ENCODE data around the gene TEAD1. TPM values are rescaled to one million over a fixed set of nuclear protein-coding genes. Genes with fewer than 3 reads are reported as not detected.

The TEAD1 gene
- total RNA-seq, 1 donor from 2014 or later, result 88.1 TPM

DNA sequence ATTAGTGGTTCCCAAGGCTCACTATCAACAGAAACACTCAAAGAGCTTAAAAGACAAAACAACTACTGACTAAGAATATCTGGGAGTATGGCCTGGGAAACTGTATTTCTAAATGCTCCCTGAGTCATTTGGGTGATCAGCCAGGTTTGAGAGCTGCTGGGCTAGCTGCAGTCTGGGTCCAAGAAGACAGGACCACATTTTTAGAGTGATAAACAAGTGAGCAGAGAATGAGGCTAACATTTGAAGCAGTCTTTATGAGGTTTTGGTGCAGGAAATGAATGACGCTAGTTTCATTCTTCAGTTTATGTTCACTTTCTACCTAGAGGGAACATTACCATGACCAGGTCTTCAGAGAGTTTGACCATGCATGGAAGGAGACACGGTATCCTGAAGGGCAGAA is 97.7 kb downstream of the TEAD1 start:
- Histone ChIP-seq H3K36me3 (ENCODE audit: control insufficient read depth, insufficient read depth, low read length) (peaks cover under 1% of the 10 kb centered on the region), H3K27me3 (ENCODE audit: control insufficient read depth, insufficient read depth, low read length) (no peaks in the 10 kb centered on the region), H3K4me3 (ENCODE audit: low read depth, low read length) (no peak overlapping the region)
- TF ChIP-seq, protein P1, sequence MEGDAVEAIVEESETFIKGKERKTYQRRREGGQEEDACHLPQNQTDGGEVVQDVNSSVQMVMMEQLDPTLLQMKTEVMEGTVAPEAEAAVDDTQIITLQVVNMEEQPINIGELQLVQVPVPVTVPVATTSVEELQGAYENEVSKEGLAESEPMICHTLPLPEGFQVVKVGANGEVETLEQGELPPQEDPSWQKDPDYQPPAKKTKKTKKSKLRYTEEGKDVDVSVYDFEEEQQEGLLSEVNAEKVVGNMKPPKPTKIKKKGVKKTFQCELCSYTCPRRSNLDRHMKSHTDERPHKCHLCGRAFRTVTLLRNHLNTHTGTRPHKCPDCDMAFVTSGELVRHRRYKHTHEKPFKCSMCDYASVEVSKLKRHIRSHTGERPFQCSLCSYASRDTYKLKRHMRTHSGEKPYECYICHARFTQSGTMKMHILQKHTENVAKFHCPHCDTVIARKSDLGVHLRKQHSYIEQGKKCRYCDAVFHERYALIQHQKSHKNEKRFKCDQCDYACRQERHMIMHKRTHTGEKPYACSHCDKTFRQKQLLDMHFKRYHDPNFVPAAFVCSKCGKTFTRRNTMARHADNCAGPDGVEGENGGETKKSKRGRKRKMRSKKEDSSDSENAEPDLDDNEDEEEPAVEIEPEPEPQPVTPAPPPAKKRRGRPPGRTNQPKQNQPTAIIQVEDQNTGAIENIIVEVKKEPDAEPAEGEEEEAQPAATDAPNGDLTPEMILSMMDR (IDR thresholded peaks at IDR 0.05; ENCODE audit: insufficient read depth, low read length, poor library complexity, severe bottlenecking), result no peak
- no peak for DNase-seq (ENCODE audit: low read depth)

DNA sequence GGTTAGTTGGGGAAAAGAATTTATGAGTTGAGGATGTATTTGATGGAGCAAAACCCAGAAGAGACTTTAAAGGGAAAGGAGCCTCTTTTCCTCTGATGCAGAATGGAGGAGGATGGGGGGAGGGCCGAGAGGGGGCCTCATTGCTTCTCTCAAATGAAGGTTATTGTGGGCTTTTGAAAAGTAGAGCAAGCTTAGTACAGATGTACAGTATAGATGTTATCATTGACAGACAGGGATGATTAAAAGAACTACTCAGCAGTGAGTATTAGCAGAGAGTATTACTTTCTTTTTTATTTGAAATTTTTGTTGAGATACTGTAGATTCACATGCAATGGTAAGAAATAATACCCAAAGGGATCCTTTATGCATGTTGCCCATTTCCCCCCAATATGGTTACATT is 98.1 kb downstream of the TEAD1 start:
- Histone ChIP-seq H3K36me3 (ENCODE audit: control insufficient read depth, insufficient read depth, low read length) (no peaks in the 10 kb centered on the region), H3K27me3 (ENCODE audit: control insufficient read depth, insufficient read depth, low read length) (no peaks in the 10 kb centered on the region), H3K4me3 (ENCODE audit: low read depth, low read length) (no peak overlapping the region)
- DNase-seq (ENCODE audit: low read depth), result no peak
- TF ChIP-seq, protein P1 (IDR thresholded peaks at IDR 0.05; ENCODE audit: insufficient read depth, low read length, poor library complexity, severe bottlenecking), result no peak

DNA sequence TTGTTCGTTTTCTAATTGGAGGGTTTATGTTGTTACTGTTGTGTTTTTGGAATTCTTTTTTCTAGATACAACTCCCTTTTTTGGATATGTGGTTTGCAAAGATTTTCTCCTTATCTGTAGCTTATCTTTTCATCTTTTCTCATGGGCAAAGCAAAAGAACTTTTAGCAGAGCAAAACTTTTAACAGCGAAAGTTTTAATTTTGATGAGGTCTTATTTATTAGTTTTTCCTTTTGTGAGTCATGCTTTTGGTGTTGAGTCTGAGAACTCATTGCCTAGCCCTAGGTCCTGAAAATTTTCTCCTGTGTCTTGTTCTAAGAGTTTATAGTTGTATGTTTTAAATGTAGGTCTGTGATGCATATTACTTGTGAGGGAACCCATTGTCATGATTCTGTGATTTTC is 99.4 kb downstream of the TEAD1 start:
- Histone ChIP-seq H3K27me3 (ENCODE audit: control insufficient read depth, insufficient read depth, low read length) (no peaks in the 10 kb centered on the region), H3K4me3 (ENCODE audit: low read depth, low read length) (no peak overlapping the region), H3K36me3 (ENCODE audit: control insufficient read depth, insufficient read depth, low read length) (no peaks in the 10 kb centered on the region)
- TF ChIP-seq, protein P1 (IDR thresholded peaks at IDR 0.05; ENCODE audit: insufficient read depth, low read length, poor library complexity, severe bottlenecking), result no peak
- DNase-seq (ENCODE audit: low read depth), result no peak

DNA sequence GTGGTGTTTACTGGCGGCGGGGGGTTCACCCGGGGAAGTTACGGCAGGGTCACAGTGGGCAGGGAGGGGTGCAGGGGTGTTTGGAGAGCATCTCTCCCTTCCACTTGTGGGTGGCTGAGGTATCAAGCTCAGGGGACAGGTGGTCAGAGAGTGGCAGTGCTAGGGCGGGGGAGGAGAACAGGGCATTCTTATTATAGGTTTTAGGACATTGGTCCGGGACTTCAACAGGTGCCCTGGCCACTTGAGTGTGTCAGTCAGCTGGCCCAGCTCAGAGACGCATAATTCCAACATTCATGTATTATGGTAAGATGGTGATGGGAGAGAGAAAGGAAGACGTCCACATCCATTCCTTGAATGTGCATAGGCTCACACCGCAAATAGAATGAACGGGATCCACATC is 101.7 kb downstream of the TEAD1 start:
- TF ChIP-seq, protein P1 (IDR thresholded peaks at IDR 0.05; ENCODE audit: insufficient read depth, low read length, poor library complexity, severe bottlenecking), result no peak
- no peak for DNase-seq (ENCODE audit: low read depth)
- Histone ChIP-seq H3K36me3 (ENCODE audit: control insufficient read depth, insufficient read depth, low read length) (no peaks in the 10 kb centered on the region), H3K27me3 (ENCODE audit: control insufficient read depth, insufficient read depth, low read length) (no peaks in the 10 kb centered on the region), H3K4me3 (ENCODE audit: low read depth, low read length) (no peak overlapping the region)

DNA sequence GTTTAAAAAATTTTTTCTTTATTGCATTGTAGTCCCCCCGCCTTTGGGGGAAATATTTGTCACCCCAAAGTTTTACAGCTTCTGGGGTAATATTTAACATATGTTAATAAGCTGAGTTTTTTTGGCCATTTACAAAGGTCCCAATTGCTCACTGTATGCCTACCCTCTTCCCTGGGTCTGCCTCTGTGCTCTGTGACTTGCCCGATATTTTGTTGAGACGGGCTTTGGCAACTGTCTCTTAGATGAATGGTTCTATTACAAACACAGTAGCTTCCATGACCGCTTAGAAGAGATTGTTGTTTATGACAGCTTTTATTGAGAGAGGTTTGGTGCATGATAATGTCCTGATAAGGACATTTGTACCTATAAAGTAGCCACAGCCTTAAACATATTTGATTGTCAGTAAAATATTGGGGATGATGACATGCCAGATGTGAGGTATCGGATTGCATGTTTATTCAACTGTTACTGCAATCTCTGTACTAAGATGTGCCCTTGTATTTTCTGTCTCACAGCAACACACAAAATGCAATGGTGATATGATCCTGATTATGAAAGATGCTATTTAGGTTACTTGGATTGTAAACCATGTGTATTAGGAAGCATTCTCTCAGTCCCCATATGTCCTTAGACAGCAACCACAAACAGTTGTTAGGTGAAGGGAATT is 103.1 kb downstream of the TEAD1 start:
- TF ChIP-seq, protein P1 (IDR thresholded peaks at IDR 0.05; ENCODE audit: insufficient read depth, low read length, poor library complexity, severe bottlenecking), result no peak
- no peak for DNase-seq (ENCODE audit: low read depth)
- Histone ChIP-seq H3K27me3 (ENCODE audit: control insufficient read depth, insufficient read depth, low read length) (no peaks in the 10 kb centered on the region), H3K4me3 (ENCODE audit: low read depth, low read length) (no peak overlapping the region), H3K36me3 (ENCODE audit: control insufficient read depth, insufficient read depth, low read length) (no peaks in the 10 kb centered on the region)
